GM12878 (cell line): Measurements from ENCODE around the gene DYSF. TPM values are rescaled to one million over a fixed set of nuclear protein-coding genes. Genes with fewer than 3 reads are reported as not detected.

Experiments used
- ATAC-seq: fragments of 200-7000 bp; cut with Tn5 transposase; 3 replicates; pipeline ENCODE4 v1.9.1; 2020; ENCODE audit warnings: mild to moderate bottlenecking, moderate library complexity
- BruUV-seq: library from RNA; stranded (reverse); fragments of 400-500 nt; replicated peaks from 2 replicates; lab custom pipeline; 2021; lab: Mats Ljungman, UMichigan
- CTCF ChIA-PET: fragments of 300-600 bp; sonication (Branson Sonifier 250); formaldehyde crosslinking; extraction: SDS; loops from one replicate; lab custom pipeline; 2021; ENCODE audit warnings: inconsistent platforms; lab: Yijun Ruan, JAX
- POLR2A ChIA-PET: fragments of 350-600 bp; formaldehyde crosslinking; extraction: SDS; loops from one replicate; lab custom pipeline; 2021; ENCODE audit warnings: inconsistent platforms; lab: Charles Lee
- RAD21 ChIA-PET: fragments of 300-600 bp; sonication (Branson Sonifier 250); formaldehyde crosslinking; loops from one replicate; lab custom pipeline; 2023; ENCODE audit warnings: antibody characterized with exemption; ENCODE audit not compliant: unreplicated experiment; lab: Charles Lee
- SMC1A ChIA-PET: fragments of 300-600 bp; sonication (Branson Sonifier 250); formaldehyde crosslinking; loops from one replicate; lab custom pipeline; 2023; ENCODE audit not compliant: unreplicated experiment, uncharacterized antibody; lab: Charles Lee
- DNase-seq: peaks from one replicate; pipeline ENCODE4 v3.0.0-alpha.2; 2011; ENCODE audit warnings: low read depth, low spot score
- FAIRE-seq: peaks from 3 replicates; lab custom pipeline; 2011; peaks lifted over from hg19 to GRCh38; lab: Jason Lieb, UNC
- H2AFZ ChIP-seq: 2 replicates; pipeline ENCODE4 v1.6.0; 2011; ENCODE audit warnings: low read depth, low read length, control low read depth; ENCODE audit not compliant: control insufficient read depth
- H3K27ac ChIP-seq: 2 replicates; pipeline ENCODE4 v1.5.1; 2011; ENCODE audit warnings: control low read depth; ENCODE audit not compliant: control insufficient read depth, insufficient read depth
- H3K27me3 ChIP-seq, 2 experiments: replicated peaks in 1 of 2; 2 replicates each; pipeline versions ENCODE4 v1.6.0 to v1.6.1; 2011; ENCODE audit warnings: low read length in 1 of 2; ENCODE audit not compliant: control insufficient read depth in 2 of 2, insufficient read depth in 2 of 2
- H3K36me3 ChIP-seq, 2 experiments: 2 replicates each; pipeline ENCODE4 v1.5.1; 2011; ENCODE audit warnings: low read length in 1 of 2; ENCODE audit not compliant: control insufficient read depth in 2 of 2, insufficient read depth in 2 of 2
- H3K4me1 ChIP-seq: 2 replicates; pipeline ENCODE4 v1.6.1; 2011; ENCODE audit warnings: mild to moderate bottlenecking, low read length, moderate library complexity, mixed read lengths; ENCODE audit not compliant: control insufficient read depth, insufficient read depth
- H3K4me2 ChIP-seq: 2 replicates; pipeline ENCODE4 v1.6.0; 2011; ENCODE audit warnings: control low read depth; ENCODE audit not compliant: control insufficient read depth, insufficient read depth
- H3K4me3 ChIP-seq: fragments of 200-600 bp; sonication (generic); 2 replicates; pipeline ENCODE4 v1.5.1; 2016
- H3K79me2 ChIP-seq: 2 replicates; pipeline ENCODE4 v1.6.0; 2011; ENCODE audit warnings: low read length; ENCODE audit not compliant: control insufficient read depth, insufficient read depth
- H3K9ac ChIP-seq: 2 replicates; pipeline ENCODE4 v1.8.0; 2011; ENCODE audit warnings: low read length, control low read depth, mixed read lengths; ENCODE audit not compliant: control insufficient read depth, insufficient read depth
- H3K9me3 ChIP-seq: replicated peaks from 3 replicates; pipeline ENCODE4 v1.5.1; 2011; ENCODE audit warnings: mild to moderate bottlenecking, low read length; ENCODE audit not compliant: control insufficient read depth, insufficient read depth
- H4K20me1 ChIP-seq: 2 replicates; pipeline ENCODE4 v1.6.0; 2011; ENCODE audit not compliant: control insufficient read depth, insufficient read depth
- CEBPZ ChIP-seq: fragments of 150-350 bp; IDR thresholded peaks from 2 replicates; pipeline ENCODE4 v1.6.1; 2016; ENCODE audit warnings: low read depth, low read length
- IRF4 ChIP-seq: IDR thresholded peaks from 2 replicates; pipeline ENCODE4 v1.6.1; 2011; ENCODE audit warnings: low read depth, low read length
- NFXL1 ChIP-seq: fragments of 450-650 bp; IDR thresholded peaks from 2 replicates; pipeline ENCODE4 v1.6.1; 2017; ENCODE audit warnings: antibody characterized with exemption, mild to moderate bottlenecking, borderline replicate concordance
- NR2F1 ChIP-seq: fragments of 450-650 bp; conservative IDR thresholded peaks from 2 replicates; pipeline ENCODE4 v1.6.1; 2017; ENCODE audit warnings: mild to moderate bottlenecking
- RAD21 ChIP-seq: IDR thresholded peaks from 2 replicates; pipeline ENCODE4 v1.6.1; 2011; ENCODE audit warnings: mild to moderate bottlenecking, low read depth, low read length, moderate library complexity; ENCODE audit not compliant: insufficient read depth
- SMARCA5 ChIP-seq: fragments of 450-650 bp; IDR thresholded peaks from 2 replicates; pipeline ENCODE4 v1.6.1; 2017; ENCODE audit warnings: mild to moderate bottlenecking
- SMC3 ChIP-seq: IDR thresholded peaks from 2 replicates; pipeline ENCODE4 v1.6.1; 2011; ENCODE audit warnings: low read length, improper control_type of control experiment, borderline replicate concordance
- WGBS: methylation state at CpG from one replicate; pipeline ENCODE4 v1.1.6; 2016; ENCODE audit warnings: low lambda C conversion rate; ENCODE audit not compliant: insufficient replicate concordance, insufficient coverage; ENCODE audit errors: missing lambda C conversion rate; 5-methylcytosine and 5-hydroxymethylcytosine counted together
- in situ Hi-C: fragments of 300-500 bp; cut with MboI; formaldehyde crosslinking; loops from 9 replicates; pipeline ENCODE4 v1.14.3; 2018; ENCODE audit warnings: mixed read lengths
- intact Hi-C: fragments of 100-400 bp; cut with micrococcal nuclease; formaldehyde crosslinking; loops from one replicate; pipeline ENCODE4 v1.14.2; 2022; ENCODE audit not compliant: unreplicated experiment
- polyA plus RNA-seq, 11 experiments: library from polyadenylated mRNA; depleted of rRNA in 4 of 11; unstranded in 6 of 11; stranded (reverse) in 5 of 11; fragments of >200 nt; fragmentation: Nextera tagmentation in 4 of 11; fragmentation: Illumina TruSeq in 1 of 11; extraction: Ambion mirVana in 4 of 11; extraction: Trizol in 1 of 11; gene quantifications; 1 replicate in 1 of 11; 2 replicates in 10 of 11; pipeline versions ENCODE4 v1.2.1 to v1.2.3, GENCODE V29; 2011 to 2016; ENCODE audit warnings: inconsistent platforms in 2 of 11, missing spikeins in 2 of 11, low read depth in 1 of 11
- total RNA-seq, 4 experiments: library from RNA; depleted of rRNA in 3 of 4; stranded (reverse); fragments of >200 nt in 3 of 4; fragmentation: Illumina TruSeq in 1 of 4; extraction: Trizol in 1 of 4; gene quantifications; 2 replicates each; pipeline versions ENCODE4 v1.2.1 to v1.2.3, GENCODE V29; 2013 to 2021
- TF ChIP-seq, protein P1 (sequence below), 3 experiments: IDR thresholded peaks in 2 of 3; conservative IDR thresholded peaks in 1 of 3; 2 replicates each; pipeline ENCODE4 v1.5.1; 2011; ENCODE audit warnings: low read depth in 3 of 3, low read length in 3 of 3, mild to moderate bottlenecking in 3 of 3, control low read depth in 2 of 3, moderate library complexity in 2 of 3, inconsistent platforms in 1 of 3, mixed read lengths in 1 of 3; ENCODE audit not compliant: control insufficient read depth in 2 of 3, insufficient read depth in 1 of 3; ENCODE audit errors: extremely low read depth in 1 of 3

The DYSF gene
- total and polyA plus RNA-seq, 10 of the 15 experiments (the other 5 are each of a cell fraction or from before 2014, with no cell fraction given) = under 0.01 to 0.15 (median 0.03) TPM; not detected in 7

DNA sequence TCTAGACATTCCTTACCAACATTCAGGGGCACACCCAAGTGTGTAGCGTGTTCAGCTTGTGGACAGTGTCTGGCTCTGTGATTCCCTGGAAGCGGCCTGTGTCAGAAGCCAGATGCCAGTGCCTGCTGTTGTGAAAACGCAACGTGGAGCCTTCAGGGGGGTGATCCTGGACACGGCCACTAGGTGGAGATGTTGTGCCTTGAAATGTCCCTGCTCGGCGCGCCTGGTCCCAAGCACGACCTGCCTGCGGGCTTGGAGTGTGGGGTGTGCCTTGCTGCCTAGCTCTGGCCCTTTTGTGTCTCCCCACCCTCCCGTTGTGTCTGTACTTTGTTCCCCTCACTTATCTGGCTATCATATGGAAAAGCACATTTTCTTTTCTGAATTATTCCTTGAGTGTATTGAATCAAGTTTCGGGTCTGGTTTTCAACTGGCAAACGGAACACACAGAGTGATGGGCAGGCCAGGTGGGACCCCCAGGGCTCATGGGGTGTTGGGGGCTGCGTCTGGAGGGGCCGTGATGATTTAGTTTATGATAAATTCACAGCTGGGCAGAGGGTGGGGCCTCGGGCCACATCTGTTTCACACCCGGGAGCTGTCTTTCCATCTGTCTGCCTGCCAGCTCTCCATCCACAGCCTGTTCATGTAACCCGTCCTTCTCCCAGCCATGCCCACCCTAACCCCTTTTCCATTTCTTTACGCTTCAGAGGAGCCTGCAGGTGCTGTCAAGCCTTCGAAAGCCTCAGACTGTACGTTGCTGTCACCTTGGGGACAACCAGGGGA lies 95.5 kb downstream of the DYSF start:
- H4K20me1 ChIP-seq = no peaks in the 10 kb centered on the region
- in situ Hi-C loops (loop anchor here (5.0 kb wide), 1 partner anchor 603 kb away; no protein-coding TSS in a partner anchor), intact Hi-C loops (loop anchor here (2.0 to 5.0 kb wide), 3 partner anchors 373 to 1196 kb away; no protein-coding TSS in a partner anchor)
- ATAC-seq = peak; percentile 76
- peaks cover 0 to 4% of the 10 kb centered on the region in 2 experiments; a peak in 3 of 4 replicates for H3K27me3 ChIP-seq
- no peak overlapping the region for H3K4me3 ChIP-seq
- WGBS = 32% methylated on average over 21 of the region's 21 CpGs
- no peak overlapping the region for H3K9ac ChIP-seq
- TF ChIP-seq, protein P1, sequence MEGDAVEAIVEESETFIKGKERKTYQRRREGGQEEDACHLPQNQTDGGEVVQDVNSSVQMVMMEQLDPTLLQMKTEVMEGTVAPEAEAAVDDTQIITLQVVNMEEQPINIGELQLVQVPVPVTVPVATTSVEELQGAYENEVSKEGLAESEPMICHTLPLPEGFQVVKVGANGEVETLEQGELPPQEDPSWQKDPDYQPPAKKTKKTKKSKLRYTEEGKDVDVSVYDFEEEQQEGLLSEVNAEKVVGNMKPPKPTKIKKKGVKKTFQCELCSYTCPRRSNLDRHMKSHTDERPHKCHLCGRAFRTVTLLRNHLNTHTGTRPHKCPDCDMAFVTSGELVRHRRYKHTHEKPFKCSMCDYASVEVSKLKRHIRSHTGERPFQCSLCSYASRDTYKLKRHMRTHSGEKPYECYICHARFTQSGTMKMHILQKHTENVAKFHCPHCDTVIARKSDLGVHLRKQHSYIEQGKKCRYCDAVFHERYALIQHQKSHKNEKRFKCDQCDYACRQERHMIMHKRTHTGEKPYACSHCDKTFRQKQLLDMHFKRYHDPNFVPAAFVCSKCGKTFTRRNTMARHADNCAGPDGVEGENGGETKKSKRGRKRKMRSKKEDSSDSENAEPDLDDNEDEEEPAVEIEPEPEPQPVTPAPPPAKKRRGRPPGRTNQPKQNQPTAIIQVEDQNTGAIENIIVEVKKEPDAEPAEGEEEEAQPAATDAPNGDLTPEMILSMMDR (IDR thresholded peaks at IDR 0.05 in 2 of 3, conservative IDR thresholded peaks at IDR 0.05 in 1 of 3; ENCODE audit: control insufficient read depth in 2 of 3, extremely low read depth in 1 of 3, insufficient read depth in 1 of 3, low read depth in 3 of 3, low read length in 3 of 3) = peak; percentile 71 to 79 (median 78)
- TF ChIP-seq CEBPZ (no peak), IRF4 (no peak), SMC3 (peak; percentile 34; the same call in 1 of the 2 replicates), NR2F1 (no peak), SMARCA5 (peak; percentile 78), RAD21 (peak; percentile 67), NFXL1 (no peak)
- H3K36me3 ChIP-seq = no peaks in the 10 kb centered on the region
- no peaks in the 10 kb centered on the region for H3K4me1 ChIP-seq
- no peak overlapping the region for H3K27ac ChIP-seq
- ChIA-PET RAD21 (no interaction called here), SMC1A (interaction anchor here (1.1 kb wide), 1 partner anchor 249 kb away, joined by 3 read pairs; no protein-coding TSS in a partner anchor), CTCF (interaction anchor here (1.0 to 1.2 kb wide), 3 partner anchors 19 to 1209 kb away, joined by 3 to 4 read pairs (median 3); no protein-coding TSS in a partner anchor), POLR2A (no interaction called here)
- no peaks in the 10 kb centered on the region for H3K9me3 ChIP-seq
- no peak overlapping the region for H2AFZ ChIP-seq
- no peaks in the 10 kb centered on the region for H3K79me2 ChIP-seq
- FAIRE-seq = peak; percentile 84
- BruUV-seq = no TSS peak
- no peak for DNase-seq
- H3K4me2 ChIP-seq = no peak overlapping the region
